SK-N-SH treated with all-trans-retinoic acid at 6 μM for 48 hours (cell line): Measurements from ENCODE around the gene NOL3.

Experiments
- ATAC-seq: fragments of 200-7000 bp; cut with Tn5 transposase; 3 replicates; pipeline ENCODE4 v1.9.1; 2020; ENCODE audit warnings: mild to moderate bottlenecking, moderate library complexity
- ARNTL ChIP-seq: fragments of 450-650 bp; formaldehyde crosslinking; IDR thresholded peaks from 2 replicates; pipeline ENCODE4 v1.5.0; 2020; ENCODE audit warnings: low read depth, mild to moderate bottlenecking, moderate library complexity, borderline replicate concordance
- BACH2 ChIP-seq: fragments of 250-450 bp; sonication (Bioruptor Pico); IDR thresholded peaks from 2 replicates; pipeline ENCODE4 v1.9.0; 2021; ENCODE audit warnings: mild to moderate bottlenecking, borderline replicate concordance
- CSDC2 ChIP-seq: fragments of 250-450 bp; sonication (Bioruptor Pico); IDR thresholded peaks from 2 replicates; pipeline ENCODE4 v1.5.0; 2020; ENCODE audit warnings: mild to moderate bottlenecking, moderate library complexity
- ESRRG ChIP-seq: fragments of 250-450 bp; sonication (Bioruptor Pico); IDR thresholded peaks from 2 replicates; pipeline ENCODE4 v1.6.1; 2021; ENCODE audit warnings: mild to moderate bottlenecking
- GLIS3 ChIP-seq: fragments of 250-450 bp; sonication (Bioruptor Pico); IDR thresholded peaks from 2 replicates; pipeline ENCODE4 v1.5.0; 2020; ENCODE audit warnings: mild to moderate bottlenecking, moderate library complexity
- ISL1 ChIP-seq: fragments of 250-450 bp; sonication (Bioruptor Pico); IDR thresholded peaks from 2 replicates; pipeline ENCODE4 v2.1.2; 2022; ENCODE audit warnings: mild to moderate bottlenecking, moderate library complexity
- OSR1 ChIP-seq: fragments of 250-450 bp; sonication (Bioruptor Pico); IDR thresholded peaks from 2 replicates; pipeline ENCODE4 v1.8.0; 2022; ENCODE audit warnings: moderate library complexity, mild to moderate bottlenecking, inconsistent platforms
- PATZ1 ChIP-seq: fragments of 250-450 bp; sonication (Bioruptor Pico); IDR thresholded peaks from 2 replicates; pipeline ENCODE4 v1.8.0; 2020; ENCODE audit warnings: mild to moderate bottlenecking, moderate library complexity, borderline replicate concordance
- POU6F1 ChIP-seq: fragments of 250-450 bp; sonication (Bioruptor Pico); IDR thresholded peaks from 2 replicates; pipeline ENCODE4 v1.8.0; 2021; ENCODE audit warnings: low read depth, mild to moderate bottlenecking, moderate library complexity, borderline replicate concordance
- PPARA ChIP-seq: fragments of 250-450 bp; sonication (Bioruptor Pico); IDR thresholded peaks from 2 replicates; pipeline ENCODE4 v1.5.0; 2020; ENCODE audit warnings: mild to moderate bottlenecking, borderline replicate concordance
- RARB ChIP-seq: fragments of 250-450 bp; sonication (Bioruptor Pico); IDR thresholded peaks from 2 replicates; pipeline ENCODE4 v1.8.0; 2021; ENCODE audit warnings: mild to moderate bottlenecking, moderate library complexity
- SNAI2 ChIP-seq: fragments of 250-450 bp; sonication (Bioruptor Pico); IDR thresholded peaks from 2 replicates; pipeline ENCODE4 v1.5.0; 2020; ENCODE audit warnings: mild to moderate bottlenecking, moderate library complexity
- TCF4 ChIP-seq: fragments of 250-450 bp; sonication (Bioruptor Pico); IDR thresholded peaks from 2 replicates; pipeline ENCODE4 v1.8.0; 2021; ENCODE audit warnings: mild to moderate bottlenecking, moderate library complexity, borderline replicate concordance
- ZC3H10 ChIP-seq: fragments of 250-450 bp; sonication (Bioruptor Pico); IDR thresholded peaks from 2 replicates; pipeline ENCODE4 v1.5.1; 2021; ENCODE audit warnings: mild to moderate bottlenecking, moderate library complexity
- ZFP3 ChIP-seq: fragments of 250-450 bp; sonication (Bioruptor Pico); IDR thresholded peaks from 2 replicates; pipeline ENCODE4 v1.5.0; 2020; ENCODE audit warnings: mild to moderate bottlenecking, moderate library complexity
- ZFP30 ChIP-seq: fragments of 450-650 bp; formaldehyde crosslinking; IDR thresholded peaks from 2 replicates; pipeline ENCODE4 v1.5.0; 2022; ENCODE audit warnings: mild to moderate bottlenecking, moderate library complexity
- ZNF565 ChIP-seq: fragments of 450-650 bp; formaldehyde crosslinking; conservative IDR thresholded peaks from 2 replicates; pipeline ENCODE4 v1.5.0; 2020; ENCODE audit warnings: low read depth, mild to moderate bottlenecking, moderate library complexity
- ZNF70 ChIP-seq: fragments of 450-650 bp; formaldehyde crosslinking; IDR thresholded peaks from 2 replicates; pipeline ENCODE4 v1.5.0; 2020; ENCODE audit warnings: mild to moderate bottlenecking, moderate library complexity
- ZNF8 ChIP-seq: fragments of 450-650 bp; formaldehyde crosslinking; IDR thresholded peaks from 2 replicates; pipeline ENCODE4 v1.5.0; 2020; ENCODE audit warnings: mild to moderate bottlenecking, moderate library complexity
- TF ChIP-seq, protein P1 (sequence below): fragments of 250-450 bp; sonication (Bioruptor Pico); IDR thresholded peaks from 2 replicates; pipeline ENCODE4 v1.5.1; 2020; ENCODE audit warnings: low read depth, mild to moderate bottlenecking, moderate library complexity
- TF ChIP-seq, protein P2 (sequence below): fragments of 250-450 bp; sonication (Bioruptor Pico); IDR thresholded peaks from 2 replicates; pipeline ENCODE4 v1.5.1; 2021; ENCODE audit warnings: mild to moderate bottlenecking, moderate library complexity
- TF ChIP-seq, protein P3 (sequence below): fragments of 250-450 bp; sonication (Bioruptor Pico); IDR thresholded peaks from 2 replicates; pipeline ENCODE4 v1.5.0; 2020; ENCODE audit warnings: mild to moderate bottlenecking, moderate library complexity

The NOL3 gene

GRCh38 chr16:67144943-67145342, 25.4 kb upstream of the NOL3 start:
- ATAC-seq, result no peak
- no peak for TF ChIP-seq ZC3H10 (CRISPR knock-in tag)
- TF ChIP-seq, protein P1, sequence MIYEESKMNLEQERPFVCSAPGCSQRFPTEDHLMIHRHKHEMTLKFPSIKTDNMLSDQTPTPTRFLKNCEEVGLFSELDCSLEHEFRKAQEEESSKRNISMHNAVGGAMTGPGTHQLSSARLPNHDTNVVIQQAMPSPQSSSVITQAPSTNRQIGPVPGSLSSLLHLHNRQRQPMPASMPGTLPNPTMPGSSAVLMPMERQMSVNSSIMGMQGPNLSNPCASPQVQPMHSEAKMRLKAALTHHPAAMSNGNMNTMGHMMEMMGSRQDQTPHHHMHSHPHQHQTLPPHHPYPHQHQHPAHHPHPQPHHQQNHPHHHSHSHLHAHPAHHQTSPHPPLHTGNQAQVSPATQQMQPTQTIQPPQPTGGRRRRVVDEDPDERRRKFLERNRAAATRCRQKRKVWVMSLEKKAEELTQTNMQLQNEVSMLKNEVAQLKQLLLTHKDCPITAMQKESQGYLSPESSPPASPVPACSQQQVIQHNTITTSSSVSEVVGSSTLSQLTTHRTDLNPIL (CRISPR knock-in tag), result no peak
- no peak for TF ChIP-seq ZFP30
- TF ChIP-seq PATZ1 (CRISPR knock-in tag), result no peak
- no peak for TF ChIP-seq SNAI2 (CRISPR knock-in tag)
- TF ChIP-seq BACH2 (CRISPR knock-in tag), result no peak
- no peak for TF ChIP-seq RARB (CRISPR knock-in tag)
- TF ChIP-seq, protein P2, sequence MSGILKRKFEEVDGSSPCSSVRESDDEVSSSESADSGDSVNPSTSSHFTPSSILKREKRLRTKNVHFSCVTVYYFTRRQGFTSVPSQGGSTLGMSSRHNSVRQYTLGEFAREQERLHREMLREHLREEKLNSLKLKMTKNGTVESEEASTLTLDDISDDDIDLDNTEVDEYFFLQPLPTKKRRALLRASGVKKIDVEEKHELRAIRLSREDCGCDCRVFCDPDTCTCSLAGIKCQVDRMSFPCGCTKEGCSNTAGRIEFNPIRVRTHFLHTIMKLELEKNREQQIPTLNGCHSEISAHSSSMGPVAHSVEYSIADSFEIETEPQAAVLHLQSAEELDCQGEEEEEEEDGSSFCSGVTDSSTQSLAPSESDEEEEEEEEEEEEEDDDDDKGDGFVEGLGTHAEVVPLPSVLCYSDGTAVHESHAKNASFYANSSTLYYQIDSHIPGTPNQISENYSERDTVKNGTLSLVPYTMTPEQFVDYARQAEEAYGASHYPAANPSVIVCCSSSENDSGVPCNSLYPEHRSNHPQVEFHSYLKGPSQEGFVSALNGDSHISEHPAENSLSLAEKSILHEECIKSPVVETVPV, result no peak
- no peak for TF ChIP-seq ESRRG (CRISPR knock-in tag)
- no peak for TF ChIP-seq ZNF70 (CRISPR knock-in tag)
- no peak for TF ChIP-seq POU6F1 (CRISPR knock-in tag)
- no peak for TF ChIP-seq OSR1
- no peak for TF ChIP-seq ZNF8 (CRISPR knock-in tag)
- no peak for TF ChIP-seq ZNF565 (CRISPR knock-in tag)
- TF ChIP-seq ISL1 (CRISPR knock-in tag), result no peak
- no peak for TF ChIP-seq CSDC2
- TF ChIP-seq PPARA (CRISPR knock-in tag), result no peak
- TF ChIP-seq TCF4 (CRISPR knock-in tag), result no peak
- TF ChIP-seq ARNTL (CRISPR knock-in tag), result no peak

GRCh38 chr16:67145746-67146145, 24.6 kb upstream of the NOL3 start:
- no peak for ATAC-seq
- TF ChIP-seq PPARA (CRISPR knock-in tag) (no peak), ESRRG (CRISPR knock-in tag) (no peak), ZC3H10 (CRISPR knock-in tag) (no peak), PATZ1 (CRISPR knock-in tag) (no peak), RARB (CRISPR knock-in tag) (no peak), GLIS3 (CRISPR knock-in tag) (no peak), ZFP3 (no peak), SNAI2 (CRISPR knock-in tag) (no peak), ZNF565 (CRISPR knock-in tag) (no peak), ZNF70 (CRISPR knock-in tag) (no peak), POU6F1 (CRISPR knock-in tag) (no peak), CSDC2 (no peak), ZFP30 (no peak), ZNF8 (CRISPR knock-in tag) (no peak)
- TF ChIP-seq, protein P3, sequence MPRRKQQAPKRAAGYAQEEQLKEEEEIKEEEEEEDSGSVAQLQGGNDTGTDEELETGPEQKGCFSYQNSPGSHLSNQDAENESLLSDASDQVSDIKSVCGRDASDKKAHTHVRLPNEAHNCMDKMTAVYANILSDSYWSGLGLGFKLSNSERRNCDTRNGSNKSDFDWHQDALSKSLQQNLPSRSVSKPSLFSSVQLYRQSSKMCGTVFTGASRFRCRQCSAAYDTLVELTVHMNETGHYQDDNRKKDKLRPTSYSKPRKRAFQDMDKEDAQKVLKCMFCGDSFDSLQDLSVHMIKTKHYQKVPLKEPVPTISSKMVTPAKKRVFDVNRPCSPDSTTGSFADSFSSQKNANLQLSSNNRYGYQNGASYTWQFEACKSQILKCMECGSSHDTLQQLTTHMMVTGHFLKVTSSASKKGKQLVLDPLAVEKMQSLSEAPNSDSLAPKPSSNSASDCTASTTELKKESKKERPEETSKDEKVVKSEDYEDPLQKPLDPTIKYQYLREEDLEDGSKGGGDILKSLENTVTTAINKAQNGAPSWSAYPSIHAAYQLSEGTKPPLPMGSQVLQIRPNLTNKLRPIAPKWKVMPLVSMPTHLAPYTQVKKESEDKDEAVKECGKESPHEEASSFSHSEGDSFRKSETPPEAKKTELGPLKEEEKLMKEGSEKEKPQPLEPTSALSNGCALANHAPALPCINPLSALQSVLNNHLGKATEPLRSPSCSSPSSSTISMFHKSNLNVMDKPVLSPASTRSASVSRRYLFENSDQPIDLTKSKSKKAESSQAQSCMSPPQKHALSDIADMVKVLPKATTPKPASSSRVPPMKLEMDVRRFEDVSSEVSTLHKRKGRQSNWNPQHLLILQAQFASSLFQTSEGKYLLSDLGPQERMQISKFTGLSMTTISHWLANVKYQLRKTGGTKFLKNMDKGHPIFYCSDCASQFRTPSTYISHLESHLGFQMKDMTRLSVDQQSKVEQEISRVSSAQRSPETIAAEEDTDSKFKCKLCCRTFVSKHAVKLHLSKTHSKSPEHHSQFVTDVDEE (CRISPR knock-in tag), result no peak
- TF ChIP-seq, protein P1 (CRISPR knock-in tag), result no peak
- TF ChIP-seq, protein P2, result no peak
